GM12878 (cell line): Measurements from ENCODE around the gene GTF2IRD1. TPM values are rescaled to one million over a fixed set of nuclear protein-coding genes. Genes with fewer than 3 reads are reported as not detected.
"Not testable (repeated sequence)": the region's sequence is repeated elsewhere in the genome, so short reads cannot be mapped to it uniquely, and the experiment has no call there.

Experiments
- ATAC-seq: fragments of 200-7000 bp; cut with Tn5 transposase; 3 replicates; pipeline ENCODE4 v1.9.1; 2020; ENCODE audit warnings: mild to moderate bottlenecking, moderate library complexity
- BruUV-seq: library from RNA; stranded (reverse); fragments of 400-500 nt; replicated peaks from 2 replicates; lab custom pipeline; 2021; lab: Mats Ljungman, UMichigan
- CTCF ChIA-PET: fragments of 300-600 bp; sonication (Branson Sonifier 250); formaldehyde crosslinking; extraction: SDS; loops from one replicate; lab custom pipeline; 2021; ENCODE audit warnings: inconsistent platforms; lab: Yijun Ruan, JAX
- POLR2A ChIA-PET: fragments of 350-600 bp; formaldehyde crosslinking; extraction: SDS; loops from one replicate; lab custom pipeline; 2021; ENCODE audit warnings: inconsistent platforms; lab: Charles Lee
- RAD21 ChIA-PET: fragments of 300-600 bp; sonication (Branson Sonifier 250); formaldehyde crosslinking; loops from one replicate; lab custom pipeline; 2023; ENCODE audit warnings: antibody characterized with exemption; ENCODE audit not compliant: unreplicated experiment; lab: Charles Lee
- SMC1A ChIA-PET: fragments of 300-600 bp; sonication (Branson Sonifier 250); formaldehyde crosslinking; loops from one replicate; lab custom pipeline; 2023; ENCODE audit not compliant: unreplicated experiment, uncharacterized antibody; lab: Charles Lee
- DNase-seq: peaks from one replicate; pipeline ENCODE4 v3.0.0-alpha.2; 2011; ENCODE audit warnings: low read depth, low spot score
- FAIRE-seq: peaks from 3 replicates; lab custom pipeline; 2011; peaks lifted over from hg19 to GRCh38; lab: Jason Lieb, UNC
- H2AFZ ChIP-seq: 2 replicates; pipeline ENCODE4 v1.6.0; 2011; ENCODE audit warnings: low read depth, low read length, control low read depth; ENCODE audit not compliant: control insufficient read depth
- H3K27ac ChIP-seq: 2 replicates; pipeline ENCODE4 v1.5.1; 2011; ENCODE audit warnings: control low read depth; ENCODE audit not compliant: control insufficient read depth, insufficient read depth
- H3K27me3 ChIP-seq, 2 experiments: replicated peaks in 1 of 2; 2 replicates each; pipeline versions ENCODE4 v1.6.0 to v1.6.1; 2011; ENCODE audit warnings: low read length in 1 of 2; ENCODE audit not compliant: control insufficient read depth in 2 of 2, insufficient read depth in 2 of 2
- H3K36me3 ChIP-seq, 2 experiments: 2 replicates each; pipeline ENCODE4 v1.5.1; 2011; ENCODE audit warnings: low read length in 1 of 2; ENCODE audit not compliant: control insufficient read depth in 2 of 2, insufficient read depth in 2 of 2
- H3K4me1 ChIP-seq: 2 replicates; pipeline ENCODE4 v1.6.1; 2011; ENCODE audit warnings: mild to moderate bottlenecking, low read length, moderate library complexity, mixed read lengths; ENCODE audit not compliant: control insufficient read depth, insufficient read depth
- H3K4me2 ChIP-seq: 2 replicates; pipeline ENCODE4 v1.6.0; 2011; ENCODE audit warnings: control low read depth; ENCODE audit not compliant: control insufficient read depth, insufficient read depth
- H3K4me3 ChIP-seq: fragments of 200-600 bp; sonication (generic); 2 replicates; pipeline ENCODE4 v1.5.1; 2016
- H3K79me2 ChIP-seq: 2 replicates; pipeline ENCODE4 v1.6.0; 2011; ENCODE audit warnings: low read length; ENCODE audit not compliant: control insufficient read depth, insufficient read depth
- H3K9ac ChIP-seq: 2 replicates; pipeline ENCODE4 v1.8.0; 2011; ENCODE audit warnings: low read length, control low read depth, mixed read lengths; ENCODE audit not compliant: control insufficient read depth, insufficient read depth
- H3K9me3 ChIP-seq: replicated peaks from 3 replicates; pipeline ENCODE4 v1.5.1; 2011; ENCODE audit warnings: mild to moderate bottlenecking, low read length; ENCODE audit not compliant: control insufficient read depth, insufficient read depth
- H4K20me1 ChIP-seq: 2 replicates; pipeline ENCODE4 v1.6.0; 2011; ENCODE audit not compliant: control insufficient read depth, insufficient read depth
- CBX5 ChIP-seq: sonication (generic); IDR thresholded peaks from 2 replicates; pipeline ENCODE4 v1.6.1; 2016; ENCODE audit warnings: low read depth, moderate library complexity, mild to moderate bottlenecking, inconsistent platforms
- EZH2 ChIP-seq: IDR thresholded peaks from 2 replicates; pipeline ENCODE4 v1.6.1; 2012; ENCODE audit warnings: low read depth, mild to moderate bottlenecking, control low read depth, inconsistent platforms, low read length, borderline replicate concordance; ENCODE audit not compliant: control insufficient read depth
- HDAC6 ChIP-seq: fragments of 200-600 bp; sonication (generic); IDR thresholded peaks from one replicate; pipeline ENCODE4 v1.8.0; 2017; ENCODE audit warnings: antibody characterized with exemption; ENCODE audit not compliant: unreplicated experiment
- IKZF1 ChIP-seq: fragments of 450-650 bp; conservative IDR thresholded peaks from 2 replicates; pipeline ENCODE4 v1.6.1; 2017; ENCODE audit warnings: antibody characterized with exemption, mild to moderate bottlenecking
- IKZF2 ChIP-seq, 2 experiments: fragments of 450-650 bp; IDR thresholded peaks; 2 replicates each; pipeline ENCODE4 v1.6.1; 2017; ENCODE audit warnings: mild to moderate bottlenecking in 2 of 2, moderate library complexity in 2 of 2
- MYC ChIP-seq: IDR thresholded peaks from 2 replicates; pipeline ENCODE4 v1.6.1; 2011; ENCODE audit warnings: mild to moderate bottlenecking, low read length, moderate library complexity, inconsistent platforms; ENCODE audit not compliant: insufficient read depth, insufficient replicate concordance, insufficient read length, severe bottlenecking
- SP1 ChIP-seq: IDR thresholded peaks from one replicate; pipeline ENCODE4 v1.6.1; 2011; ENCODE audit warnings: low read depth, low read length
- ZNF274 ChIP-seq: IDR thresholded peaks from one replicate; pipeline ENCODE4 v1.8.0; 2011; ENCODE audit not compliant: insufficient read length, insufficient read depth
- WGBS: methylation state at CpG from one replicate; pipeline ENCODE4 v1.1.6; 2016; ENCODE audit warnings: low lambda C conversion rate; ENCODE audit not compliant: insufficient replicate concordance, insufficient coverage; ENCODE audit errors: missing lambda C conversion rate; 5-methylcytosine and 5-hydroxymethylcytosine counted together
- in situ Hi-C: fragments of 300-500 bp; cut with MboI; formaldehyde crosslinking; loops from 9 replicates; pipeline ENCODE4 v1.14.3; 2018; ENCODE audit warnings: mixed read lengths
- intact Hi-C: fragments of 100-400 bp; cut with micrococcal nuclease; formaldehyde crosslinking; loops from one replicate; pipeline ENCODE4 v1.14.2; 2022; ENCODE audit not compliant: unreplicated experiment
- polyA plus RNA-seq, 11 experiments: library from polyadenylated mRNA; depleted of rRNA in 4 of 11; unstranded in 6 of 11; stranded (reverse) in 5 of 11; fragments of >200 nt; fragmentation: Nextera tagmentation in 4 of 11; fragmentation: Illumina TruSeq in 1 of 11; extraction: Ambion mirVana in 4 of 11; extraction: Trizol in 1 of 11; gene quantifications; 1 replicate in 1 of 11; 2 replicates in 10 of 11; pipeline versions ENCODE4 v1.2.1 to v1.2.3, GENCODE V29; 2011 to 2016; ENCODE audit warnings: inconsistent platforms in 2 of 11, missing spikeins in 2 of 11, low read depth in 1 of 11
- total RNA-seq, 4 experiments: library from RNA; depleted of rRNA in 3 of 4; stranded (reverse); fragments of >200 nt in 3 of 4; fragmentation: Illumina TruSeq in 1 of 4; extraction: Trizol in 1 of 4; gene quantifications; 2 replicates each; pipeline versions ENCODE4 v1.2.1 to v1.2.3, GENCODE V29; 2013 to 2021
- TF ChIP-seq, protein P1 (sequence below): IDR thresholded peaks from 2 replicates; pipeline ENCODE4 v1.6.1; 2012; ENCODE audit warnings: low read depth, low read length, improper control_type of control experiment
- TF ChIP-seq, protein P2 (sequence below): IDR thresholded peaks from 2 replicates; pipeline ENCODE4 v1.6.1; 2012; ENCODE audit warnings: low read depth, low read length, improper control_type of control experiment
- TF ChIP-seq, protein P3 (sequence below): fragments of 450-650 bp; IDR thresholded peaks from 2 replicates; pipeline ENCODE4 v1.6.1; 2017; ENCODE audit warnings: mild to moderate bottlenecking, moderate library complexity

The GTF2IRD1 gene
- total and polyA plus RNA-seq, 10 of the 15 experiments (the other 5 are each of a cell fraction or from before 2014, with no cell fraction given), result 0.48 to 3.0 (median 1.3) TPM

DNA sequence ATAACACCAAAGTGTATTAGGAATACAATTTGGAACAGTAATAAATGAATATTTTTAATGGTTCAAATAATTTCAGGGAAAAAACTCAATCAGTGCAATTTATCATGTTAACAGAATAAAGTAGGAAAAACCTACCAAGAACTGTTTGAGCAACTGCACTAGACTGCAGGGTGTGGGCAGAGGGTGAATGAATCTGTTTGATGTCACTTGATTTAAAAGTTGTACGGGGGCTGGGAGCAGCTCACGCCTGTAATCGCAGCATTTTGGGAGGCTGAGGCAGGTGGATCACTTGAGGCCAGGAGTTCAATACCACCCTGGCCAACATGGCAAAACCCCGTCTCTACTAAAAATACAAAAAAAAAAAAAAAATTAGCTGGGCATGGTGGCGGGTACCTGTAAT is 42.1 kb upstream of the GTF2IRD1 start:
- H3K27me3 ChIP-seq, H3K4me2 ChIP-seq, POLR2A ChIA-PET, ATAC-seq, H3K9me3 ChIP-seq, H3K27ac ChIP-seq, FAIRE-seq, H3K4me3 ChIP-seq, RAD21 ChIA-PET, H3K36me3 ChIP-seq, H3K4me1 ChIP-seq, DNase-seq, H4K20me1 ChIP-seq, H2AFZ ChIP-seq, BruUV-seq, H3K9ac ChIP-seq, H3K79me2 ChIP-seq: not testable (repeated sequence)
- intact Hi-C loops, result loop anchor here (10.0 kb wide), 1 partner anchor 303 kb away; no protein-coding TSS in a partner anchor
- in situ Hi-C loops, result loop anchor here (10.0 kb wide), 1 partner anchor 463 kb away; no protein-coding TSS in a partner anchor
- WGBS, result 98% methylated on average over 3 of the region's 5 CpGs
- CTCF ChIA-PET, result interaction anchor here (1.1 to 3.0 kb wide), 3 partner anchors 11 to 155 kb away, joined by 4 to 23 read pairs (median 8); no protein-coding TSS in a partner anchor
- SMC1A ChIA-PET, result interaction anchor here (0.5 to 0.6 kb wide), 2 partner anchors 123 to 193 kb away, joined by 3 read pairs; no protein-coding TSS in a partner anchor

DNA sequence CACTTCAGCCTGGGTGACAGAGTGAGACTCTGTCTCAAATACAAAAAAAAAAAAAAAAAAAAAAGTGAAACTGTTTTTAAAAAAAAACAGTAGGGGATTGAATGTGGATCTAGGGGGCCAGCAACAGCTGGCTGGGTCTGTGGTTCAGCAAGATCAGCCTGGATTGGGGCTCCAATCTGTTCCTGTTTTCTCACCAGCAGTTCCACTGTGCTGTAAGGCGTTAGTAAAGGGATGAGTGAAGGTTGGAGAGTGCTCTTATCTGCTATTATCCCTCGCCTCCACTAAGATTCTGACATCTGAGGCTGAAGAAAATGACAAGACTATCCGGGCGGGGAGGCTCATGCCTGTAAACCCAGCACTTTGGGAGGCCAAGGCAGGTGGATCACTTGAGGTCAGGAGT is 41.6 kb upstream of the GTF2IRD1 start:
- BruUV-seq, result no TSS peak
- Histone ChIP-seq H3K4me1 (no peaks in the 10 kb centered on the region; the same call in 1 of the 2 replicates), H4K20me1 (no peaks in the 10 kb centered on the region), H3K9ac (no peak overlapping the region), H3K36me3 (no peaks in the 10 kb centered on the region), H3K27me3 (no peaks in the 10 kb centered on the region), H3K79me2 (no peaks in the 10 kb centered on the region), H3K9me3 (no peaks in the 10 kb centered on the region), H3K4me3 (no peak overlapping the region), H3K27ac (no peak overlapping the region), H2AFZ (no peak overlapping the region), H3K4me2 (no peak overlapping the region)
- ChIA-PET POLR2A (no interaction called here), SMC1A (interaction anchor here (0.6 to 1.0 kb wide), 2 partner anchors 122 to 205 kb away, joined by 3 read pairs; no protein-coding TSS in a partner anchor), CTCF (interaction anchor here (0.6 to 3.0 kb wide), 3 partner anchors 11 to 237 kb away, joined by 3 to 23 read pairs (median 4); no protein-coding TSS in a partner anchor), RAD21 (interaction anchor here (0.7 kb wide), 1 partner anchor 245 kb away, joined by 3 read pairs; the partner anchor contains the start of gene GTF2I)
- intact Hi-C loops, result loop anchor here (10.0 kb wide), 1 partner anchor 303 kb away; no protein-coding TSS in a partner anchor
- in situ Hi-C loops, result loop anchor here (10.0 kb wide), 1 partner anchor 463 kb away; no protein-coding TSS in a partner anchor
- no peak; the same call in 2 of the 3 replicates for ATAC-seq
- no peak for FAIRE-seq
- WGBS, result 2% methylated on average over 4 of the region's 4 CpGs
- no peak for DNase-seq
- TF ChIP-seq EZH2 (no peak), MYC (no peak), ZNF274 (no peak), SP1 (no peak), CBX5 (no peak), IKZF2 (IDR thresholded peaks at IDR 0.05) (no peak), HDAC6 (no peak), IKZF1 (no peak)
- TF ChIP-seq, protein P1, sequence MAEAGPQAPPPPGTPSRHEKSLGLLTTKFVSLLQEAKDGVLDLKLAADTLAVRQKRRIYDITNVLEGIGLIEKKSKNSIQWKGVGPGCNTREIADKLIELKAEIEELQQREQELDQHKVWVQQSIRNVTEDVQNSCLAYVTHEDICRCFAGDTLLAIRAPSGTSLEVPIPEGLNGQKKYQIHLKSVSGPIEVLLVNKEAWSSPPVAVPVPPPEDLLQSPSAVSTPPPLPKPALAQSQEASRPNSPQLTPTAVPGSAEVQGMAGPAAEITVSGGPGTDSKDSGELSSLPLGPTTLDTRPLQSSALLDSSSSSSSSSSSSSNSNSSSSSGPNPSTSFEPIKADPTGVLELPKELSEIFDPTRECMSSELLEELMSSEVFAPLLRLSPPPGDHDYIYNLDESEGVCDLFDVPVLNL, result no peak
- TF ChIP-seq, protein P2, sequence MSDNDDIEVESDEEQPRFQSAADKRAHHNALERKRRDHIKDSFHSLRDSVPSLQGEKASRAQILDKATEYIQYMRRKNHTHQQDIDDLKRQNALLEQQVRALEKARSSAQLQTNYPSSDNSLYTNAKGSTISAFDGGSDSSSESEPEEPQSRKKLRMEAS, result no peak
- TF ChIP-seq, protein P3, sequence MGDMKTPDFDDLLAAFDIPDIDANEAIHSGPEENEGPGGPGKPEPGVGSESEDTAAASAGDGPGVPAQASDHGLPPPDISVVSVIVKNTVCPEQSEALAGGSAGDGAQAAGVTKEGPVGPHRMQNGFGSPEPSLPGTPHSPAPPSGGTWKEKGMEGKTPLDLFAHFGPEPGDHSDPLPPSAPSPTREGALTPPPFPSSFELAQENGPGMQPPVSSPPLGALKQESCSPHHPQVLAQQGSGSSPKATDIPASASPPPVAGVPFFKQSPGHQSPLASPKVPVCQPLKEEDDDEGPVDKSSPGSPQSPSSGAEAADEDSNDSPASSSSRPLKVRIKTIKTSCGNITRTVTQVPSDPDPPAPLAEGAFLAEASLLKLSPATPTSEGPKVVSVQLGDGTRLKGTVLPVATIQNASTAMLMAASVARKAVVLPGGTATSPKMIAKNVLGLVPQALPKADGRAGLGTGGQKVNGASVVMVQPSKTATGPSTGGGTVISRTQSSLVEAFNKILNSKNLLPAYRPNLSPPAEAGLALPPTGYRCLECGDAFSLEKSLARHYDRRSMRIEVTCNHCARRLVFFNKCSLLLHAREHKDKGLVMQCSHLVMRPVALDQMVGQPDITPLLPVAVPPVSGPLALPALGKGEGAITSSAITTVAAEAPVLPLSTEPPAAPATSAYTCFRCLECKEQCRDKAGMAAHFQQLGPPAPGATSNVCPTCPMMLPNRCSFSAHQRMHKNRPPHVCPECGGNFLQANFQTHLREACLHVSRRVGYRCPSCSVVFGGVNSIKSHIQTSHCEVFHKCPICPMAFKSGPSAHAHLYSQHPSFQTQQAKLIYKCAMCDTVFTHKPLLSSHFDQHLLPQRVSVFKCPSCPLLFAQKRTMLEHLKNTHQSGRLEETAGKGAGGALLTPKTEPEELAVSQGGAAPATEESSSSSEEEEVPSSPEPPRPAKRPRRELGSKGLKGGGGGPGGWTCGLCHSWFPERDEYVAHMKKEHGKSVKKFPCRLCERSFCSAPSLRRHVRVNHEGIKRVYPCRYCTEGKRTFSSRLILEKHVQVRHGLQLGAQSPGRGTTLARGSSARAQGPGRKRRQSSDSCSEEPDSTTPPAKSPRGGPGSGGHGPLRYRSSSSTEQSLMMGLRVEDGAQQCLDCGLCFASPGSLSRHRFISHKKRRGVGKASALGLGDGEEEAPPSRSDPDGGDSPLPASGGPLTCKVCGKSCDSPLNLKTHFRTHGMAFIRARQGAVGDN, result no peak
